IPS-18c (cell line): Measurements from ENCODE around the gene NEDD9.

ENCODE experiments used
- H3K4me3 ChIP-seq: 2 replicates; pipeline ENCODE4 v1.7.0; 2013; ENCODE audit warnings: low read depth, mild to moderate bottlenecking, low read length, moderate library complexity; ENCODE audit not compliant: insufficient read depth
- H3K9me3 ChIP-seq: one replicate; pipeline ENCODE4 v1.6.1; 2013; ENCODE audit warnings: mild to moderate bottlenecking, low read length, moderate library complexity; ENCODE audit not compliant: control insufficient read depth, insufficient read depth

NEDD9 gene

GRCh38 chr6:11213422-11214021 is 18.9 kb downstream of the NEDD9 start:
- H3K9me3 ChIP-seq = no peaks in the 10 kb centered on the region
- H3K4me3 ChIP-seq = no peak overlapping the region

- no peak overlapping the region for H3K4me3 ChIP-seq
- no peaks in the 10 kb centered on the region for H3K9me3 ChIP-seq
Observed at GRCh38 chr6:11212664-11213063, 19.8 kb downstream of the NEDD9 start.

- no peaks in the 10 kb centered on the region for H3K9me3 ChIP-seq
Observed at GRCh38 chr6:11211254-11211653, 21.2 kb downstream of the NEDD9 start.

DNA sequence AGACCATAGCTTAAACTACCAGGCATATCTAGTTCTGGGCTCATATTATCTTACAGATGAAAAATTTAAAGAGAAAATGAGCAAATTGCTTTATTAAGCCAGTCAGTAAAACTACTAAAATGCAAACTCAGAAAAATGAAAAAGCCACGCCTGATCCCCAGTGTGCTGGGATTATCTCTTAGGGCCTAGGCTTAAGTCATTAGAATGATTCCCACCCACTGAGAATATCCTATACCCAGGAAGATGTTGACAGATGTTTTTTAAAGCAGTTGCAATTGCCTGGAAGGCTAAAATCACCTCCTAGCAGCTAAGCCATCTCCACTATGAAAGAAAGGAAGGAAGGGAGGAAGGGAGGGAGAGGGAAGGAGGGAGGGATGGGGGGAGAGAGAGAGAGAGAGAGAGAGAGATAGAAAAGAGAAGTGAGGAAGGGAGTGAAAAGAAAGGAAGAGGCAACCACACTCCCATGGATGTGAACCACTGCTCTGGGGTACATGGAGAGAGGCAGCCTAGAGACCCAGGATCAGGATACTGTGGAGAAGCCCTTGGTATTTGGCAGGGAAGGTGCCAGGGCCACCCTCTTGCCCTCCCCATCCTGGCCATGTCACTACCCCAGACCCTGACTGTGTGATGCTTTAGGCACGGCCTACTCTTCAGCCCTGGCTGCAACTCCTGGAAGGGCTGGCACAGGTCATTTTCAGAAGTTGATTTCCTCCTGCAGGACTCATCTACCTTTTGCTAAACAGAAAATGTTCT is 21.9 kb downstream of the NEDD9 start:
- H3K4me3 ChIP-seq = no peak overlapping the region

More at GRCh38 chr6:11211254-11211653, 21.2 kb downstream of the NEDD9 start:
- H3K4me3 ChIP-seq = no peak overlapping the region

DNA sequence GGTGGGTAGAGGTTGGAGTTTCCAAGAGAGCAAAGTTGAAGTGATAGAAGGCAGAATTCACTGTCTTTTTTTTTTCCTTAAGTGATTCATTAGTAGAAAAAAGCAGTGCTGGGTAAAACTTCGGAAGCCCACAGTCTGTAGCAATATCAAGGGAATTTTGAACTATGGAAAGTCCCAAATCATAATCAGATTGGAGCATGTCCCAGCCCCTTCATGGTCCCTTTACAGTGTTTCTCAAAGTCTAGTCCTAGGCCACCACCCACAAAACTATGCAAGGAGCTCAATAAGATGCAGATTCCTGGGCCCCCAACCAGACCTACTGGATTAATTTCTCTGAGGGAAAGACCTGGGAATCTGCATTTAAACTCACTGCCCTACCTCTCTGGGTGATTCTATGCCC is 22.6 kb downstream of the NEDD9 start:
- Histone ChIP-seq H3K9me3 (no peaks in the 10 kb centered on the region), H3K4me3 (no peak overlapping the region)

More for the DNA sequence above, 21.9 kb downstream of the NEDD9 start:
- H3K9me3 ChIP-seq = no peaks in the 10 kb centered on the region

- H3K4me3 ChIP-seq = no peak overlapping the region
- H3K9me3 ChIP-seq = no peaks in the 10 kb centered on the region
Observed at GRCh38 chr6:11209369-11209768, 23.1 kb downstream of the NEDD9 start.

- Histone ChIP-seq H3K9me3 (no peaks in the 10 kb centered on the region), H3K4me3 (no peak overlapping the region)
Observed at GRCh38 chr6:11208854-11209253, 23.6 kb downstream of the NEDD9 start.

- H3K4me3 ChIP-seq = no peak overlapping the region
- no peaks in the 10 kb centered on the region for H3K9me3 ChIP-seq
Observed at GRCh38 chr6:11208267-11208666, 24.2 kb downstream of the NEDD9 start.

- Histone ChIP-seq H3K9me3 (no peaks in the 10 kb centered on the region), H3K4me3 (no peak overlapping the region)
Observed at GRCh38 chr6:11207199-11207968, 25.1 kb downstream of the NEDD9 start.

DNA sequence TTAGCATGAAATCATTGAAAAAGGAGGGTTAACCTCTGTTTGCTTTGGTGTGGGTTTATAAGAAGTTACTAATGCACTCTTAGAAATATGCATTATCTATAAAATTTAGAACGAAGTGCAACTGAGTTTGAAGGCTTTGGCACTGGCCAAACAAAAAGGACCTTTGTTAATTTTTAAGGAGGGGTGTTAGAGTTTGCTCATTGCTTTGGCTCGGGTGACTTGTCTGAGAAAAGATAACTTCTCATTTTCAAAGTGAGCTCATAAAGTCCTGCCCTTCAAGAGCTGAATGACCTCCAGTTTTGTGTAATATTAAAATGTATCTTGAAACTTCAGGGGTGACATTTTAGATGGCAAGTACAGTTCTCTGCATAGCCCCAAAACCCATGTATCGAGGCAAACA is 25.9 kb downstream of the NEDD9 start:
- H3K9me3 ChIP-seq = no peaks in the 10 kb centered on the region
- no peak overlapping the region for H3K4me3 ChIP-seq

DNA sequence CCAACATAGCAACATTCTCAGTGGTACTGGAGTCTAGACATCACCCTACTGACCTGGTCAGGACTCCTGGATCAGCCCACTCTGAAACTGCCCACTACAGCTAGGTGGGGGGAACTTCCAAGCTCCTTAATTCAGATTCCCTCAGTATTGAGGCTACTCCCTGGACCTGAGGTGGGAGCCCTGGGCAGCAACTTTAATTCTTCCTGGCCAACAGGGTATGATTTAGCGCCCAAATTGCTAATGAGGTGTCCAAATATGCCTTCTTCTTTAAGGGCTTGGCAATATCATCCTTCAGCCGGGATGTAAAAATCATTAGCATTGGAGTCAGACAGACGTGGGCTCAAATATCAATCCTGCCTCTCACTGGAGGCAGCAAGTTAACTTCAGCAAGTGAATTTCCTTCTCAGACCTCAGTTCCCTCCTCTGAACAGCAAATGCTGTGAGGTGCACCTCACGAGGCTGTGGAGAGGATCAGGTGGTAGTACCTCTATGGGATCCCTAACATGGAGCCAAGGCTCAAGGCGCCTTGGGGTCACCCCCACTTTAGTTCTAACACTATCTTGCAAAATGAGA is 27.6 kb downstream of the NEDD9 start:
- Histone ChIP-seq H3K9me3 (no peaks in the 10 kb centered on the region), H3K4me3 (no peak overlapping the region)

- H3K4me3 ChIP-seq = no peak overlapping the region
- no peaks in the 10 kb centered on the region for H3K9me3 ChIP-seq
Observed at GRCh38 chr6:11204005-11204399, 28.5 kb downstream of the NEDD9 start.

GRCh38 chr6:11203306-11204004 is 29.0 kb downstream of the NEDD9 start:
- H3K9me3 ChIP-seq = no peaks in the 10 kb centered on the region
- no peak overlapping the region for H3K4me3 ChIP-seq

DNA sequence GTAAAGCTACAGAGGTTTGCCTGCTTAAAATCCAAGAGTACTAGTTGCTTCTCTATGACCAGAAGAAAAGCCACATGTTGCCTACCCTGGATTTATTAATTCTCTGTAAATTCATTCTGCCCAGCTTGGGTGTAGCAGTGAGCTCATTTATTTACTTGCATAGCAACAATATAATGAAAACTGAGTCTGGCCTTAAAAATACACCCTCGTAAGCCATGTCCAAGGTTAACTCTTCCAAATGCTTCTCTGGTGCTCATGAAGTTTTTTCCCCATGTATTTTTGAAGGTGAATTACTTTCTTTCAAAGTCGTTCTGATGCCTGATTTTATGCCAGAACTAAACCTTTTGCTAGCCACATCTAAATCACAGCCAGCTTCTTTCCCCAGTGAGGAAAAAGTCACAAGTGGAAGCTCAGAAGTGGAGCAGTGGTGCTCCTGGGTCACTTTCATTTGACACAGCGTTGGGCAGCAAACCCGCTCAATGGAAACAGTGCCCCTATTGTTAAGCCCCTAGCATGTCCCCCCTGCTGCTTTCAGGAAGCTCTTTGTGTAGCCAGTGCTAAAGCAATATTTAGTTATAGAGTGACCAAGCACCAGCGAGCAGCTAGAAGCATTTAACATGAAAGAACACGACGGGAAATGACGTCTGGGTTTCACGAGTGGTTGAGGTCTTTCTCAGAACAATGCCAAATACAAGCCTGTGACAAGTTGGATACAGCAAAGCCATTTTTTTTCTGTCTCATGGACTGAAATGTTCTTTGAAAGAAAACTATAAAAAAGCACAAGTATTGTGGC is 29.8 kb downstream of the NEDD9 start:
- Histone ChIP-seq H3K9me3 (no peaks in the 10 kb centered on the region), H3K4me3 (no peak overlapping the region)

DNA sequence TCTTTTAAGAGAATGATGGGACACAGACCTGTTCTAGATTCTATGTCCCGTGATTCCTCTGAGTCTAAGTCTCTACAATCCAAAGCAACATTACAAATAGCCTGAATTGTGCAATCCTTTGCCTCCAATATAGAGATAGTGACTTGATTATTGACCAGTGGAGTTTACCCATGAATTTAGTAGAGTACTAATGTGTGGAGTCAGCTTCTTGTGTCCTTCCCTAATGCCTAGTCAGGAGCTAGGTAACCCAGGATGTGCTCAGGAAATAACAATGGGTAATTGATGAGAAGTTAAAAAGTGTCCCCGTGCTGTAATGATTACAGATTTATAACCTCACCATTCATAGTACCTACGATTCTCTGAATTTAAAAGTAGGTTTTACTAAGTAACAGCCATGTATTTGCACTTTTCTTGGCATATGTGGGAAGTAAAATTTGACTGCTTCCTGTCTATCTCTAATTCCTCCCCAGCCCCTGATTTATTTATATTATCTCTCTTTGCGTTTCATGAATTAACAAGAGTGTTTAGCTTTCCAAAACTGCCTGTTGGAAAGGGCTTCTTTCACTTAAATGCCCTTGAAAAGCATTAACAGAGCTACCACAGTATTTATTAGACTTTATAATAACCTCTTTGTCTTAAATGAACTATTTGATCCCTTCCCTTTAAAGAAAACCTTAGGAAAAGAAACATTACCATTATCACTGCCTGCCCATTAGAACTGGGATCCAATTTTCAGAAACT is 30.5 kb downstream of the NEDD9 start:
- no peaks in the 10 kb centered on the region for H3K9me3 ChIP-seq
- no peak overlapping the region for H3K4me3 ChIP-seq

GRCh38 chr6:11201015-11201414 is 31.5 kb downstream of the NEDD9 start:
- H3K9me3 ChIP-seq = no peaks in the 10 kb centered on the region
- no peak overlapping the region for H3K4me3 ChIP-seq
